ENCODE data around the gene RLN1.
"Not testable (repeated sequence)": the region's sequence is repeated elsewhere in the genome, so short reads cannot be mapped to it uniquely, and the experiment has no call there.

The RLN1 gene

DNA sequence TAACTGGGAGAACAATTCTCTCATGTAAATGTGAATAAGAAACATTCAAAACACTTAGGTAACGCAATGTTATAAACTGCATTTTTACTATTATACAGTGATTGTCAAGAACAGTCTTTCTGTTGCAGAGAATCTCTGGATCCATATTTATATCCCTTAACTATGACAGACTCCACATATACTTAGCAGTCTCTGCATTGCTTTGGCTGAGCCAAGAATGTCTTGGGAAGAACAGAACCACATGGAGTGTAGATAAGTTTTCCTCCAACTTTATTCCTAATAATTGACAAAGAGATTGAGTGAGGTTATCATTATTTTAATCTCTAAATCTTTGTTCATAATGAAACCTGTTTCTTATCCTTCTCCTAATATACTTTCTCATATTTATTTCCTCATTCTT is 15.6 kb upstream of the RLN1 start:
- TF ChIP-seq, protein P1, sequence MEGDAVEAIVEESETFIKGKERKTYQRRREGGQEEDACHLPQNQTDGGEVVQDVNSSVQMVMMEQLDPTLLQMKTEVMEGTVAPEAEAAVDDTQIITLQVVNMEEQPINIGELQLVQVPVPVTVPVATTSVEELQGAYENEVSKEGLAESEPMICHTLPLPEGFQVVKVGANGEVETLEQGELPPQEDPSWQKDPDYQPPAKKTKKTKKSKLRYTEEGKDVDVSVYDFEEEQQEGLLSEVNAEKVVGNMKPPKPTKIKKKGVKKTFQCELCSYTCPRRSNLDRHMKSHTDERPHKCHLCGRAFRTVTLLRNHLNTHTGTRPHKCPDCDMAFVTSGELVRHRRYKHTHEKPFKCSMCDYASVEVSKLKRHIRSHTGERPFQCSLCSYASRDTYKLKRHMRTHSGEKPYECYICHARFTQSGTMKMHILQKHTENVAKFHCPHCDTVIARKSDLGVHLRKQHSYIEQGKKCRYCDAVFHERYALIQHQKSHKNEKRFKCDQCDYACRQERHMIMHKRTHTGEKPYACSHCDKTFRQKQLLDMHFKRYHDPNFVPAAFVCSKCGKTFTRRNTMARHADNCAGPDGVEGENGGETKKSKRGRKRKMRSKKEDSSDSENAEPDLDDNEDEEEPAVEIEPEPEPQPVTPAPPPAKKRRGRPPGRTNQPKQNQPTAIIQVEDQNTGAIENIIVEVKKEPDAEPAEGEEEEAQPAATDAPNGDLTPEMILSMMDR (IDR thresholded peaks at IDR 0.05; ENCODE audit: borderline replicate concordance, control extremely low read depth, extremely low read depth, insufficient read depth, missing control alignments): no peak
- DNase-seq (ENCODE audit: low spot score): no peak
- in situ Hi-C loops (cut with MboI; ENCODE audit: low sequenced_read_pairs, unreplicated experiment): no loop called here

DNA sequence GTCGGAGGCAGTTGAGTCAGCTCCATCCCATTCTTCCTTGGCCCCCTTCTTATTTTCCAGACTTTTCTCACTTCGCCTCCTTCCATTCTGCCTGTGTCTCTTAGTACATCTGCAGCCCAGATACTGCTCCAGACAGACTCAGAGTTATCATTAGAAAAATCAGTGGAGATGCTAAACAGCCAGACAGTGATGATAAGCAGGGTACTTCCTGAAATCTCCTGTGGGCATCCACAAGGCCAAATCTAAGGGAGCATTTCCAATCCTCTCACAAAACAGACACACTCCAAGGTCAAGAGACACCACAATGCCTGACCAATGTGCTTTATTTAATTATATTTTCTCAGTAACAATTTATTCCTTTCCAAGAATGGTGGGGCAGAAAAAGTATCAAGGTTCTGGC is 14.5 kb upstream of the RLN1 start:
- in situ Hi-C loops (cut with MboI; ENCODE audit: low sequenced_read_pairs, unreplicated experiment): no loop called here
- no peak for DNase-seq (ENCODE audit: low spot score)
- TF ChIP-seq, protein P1 (IDR thresholded peaks at IDR 0.05; ENCODE audit: borderline replicate concordance, control extremely low read depth, extremely low read depth, insufficient read depth, missing control alignments): no peak

DNA sequence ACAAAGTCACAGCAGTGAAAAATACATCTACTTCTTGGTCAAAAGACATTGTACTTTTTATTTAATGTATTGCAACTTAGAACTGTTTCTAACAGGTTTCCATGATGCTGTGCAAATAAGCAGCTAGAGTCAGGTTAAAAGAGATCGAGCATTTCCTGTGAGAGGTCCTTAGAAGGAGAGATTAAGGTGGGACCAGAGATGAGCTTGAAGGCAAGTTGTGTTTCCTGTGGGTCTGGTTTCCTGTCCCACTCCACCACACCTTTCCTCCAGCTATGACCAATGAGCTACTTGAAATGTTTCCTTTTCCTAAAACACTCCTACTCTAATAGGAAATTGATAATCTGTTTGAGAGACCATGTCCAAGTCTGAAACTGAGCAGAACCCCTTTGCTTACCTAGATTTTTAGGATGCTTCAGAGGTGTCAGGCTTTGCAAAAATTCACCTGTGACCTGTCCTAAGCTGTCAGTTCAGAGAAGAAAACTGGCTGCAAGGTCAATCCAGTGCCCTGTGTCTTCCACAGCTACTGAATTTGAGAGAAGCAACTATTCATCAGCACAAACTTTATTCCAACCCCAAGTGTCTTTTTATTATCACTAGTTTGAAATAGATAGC is 13.1 kb upstream of the RLN1 start:
- no peak for DNase-seq (ENCODE audit: low spot score)
- in situ Hi-C loops (cut with MboI; ENCODE audit: low sequenced_read_pairs, unreplicated experiment): no loop called here
- TF ChIP-seq, protein P1 (IDR thresholded peaks at IDR 0.05; ENCODE audit: borderline replicate concordance, control extremely low read depth, extremely low read depth, insufficient read depth, missing control alignments): no peak

DNA sequence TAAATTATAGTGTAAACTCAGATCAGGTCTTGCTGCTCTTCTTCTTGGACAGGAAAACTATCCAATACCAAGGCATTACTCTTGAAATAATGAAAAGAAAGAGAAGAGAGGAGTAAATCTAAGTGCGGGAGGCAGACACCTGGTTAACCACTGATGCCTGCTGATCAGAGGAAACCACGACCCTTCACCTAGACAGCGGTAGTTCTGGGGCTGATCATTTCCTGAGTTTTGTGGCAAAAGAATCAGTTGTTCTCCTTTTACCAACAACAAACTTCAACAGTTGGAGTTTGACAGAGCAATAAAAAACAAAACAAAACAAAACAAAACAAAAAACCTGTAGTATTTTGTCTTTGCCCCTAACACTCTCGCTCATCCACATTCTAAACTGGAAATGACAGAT is 3.0 kb downstream of the RLN1 start:
- TF ChIP-seq, protein P1 (IDR thresholded peaks at IDR 0.05; ENCODE audit: borderline replicate concordance, control extremely low read depth, extremely low read depth, insufficient read depth, missing control alignments): no peak
- in situ Hi-C loops (cut with MboI; ENCODE audit: low sequenced_read_pairs, unreplicated experiment): no loop called here
- no peak for DNase-seq (ENCODE audit: low spot score)

DNA sequence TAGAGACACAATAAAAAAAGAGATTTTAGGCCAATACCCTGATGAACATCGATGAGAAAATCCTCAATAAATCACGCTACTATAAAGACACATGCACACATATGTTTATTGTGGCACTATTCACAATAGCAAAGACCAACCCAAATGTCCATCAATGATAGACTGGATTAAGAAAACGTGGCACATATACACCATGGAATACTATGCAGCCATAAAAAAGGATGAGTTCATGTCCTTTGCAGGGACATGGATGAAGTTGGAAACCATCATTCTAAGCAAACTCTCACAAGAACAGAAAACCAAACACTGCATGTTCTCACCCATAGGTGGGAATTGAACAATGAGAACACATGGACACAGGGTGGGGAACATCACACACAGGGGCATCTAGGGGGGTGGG is 8.4 kb downstream of the RLN1 start:
- DNase-seq (ENCODE audit: low spot score); in situ Hi-C loops (cut with MboI; ENCODE audit: low sequenced_read_pairs, unreplicated experiment): not testable (repeated sequence)

DNA sequence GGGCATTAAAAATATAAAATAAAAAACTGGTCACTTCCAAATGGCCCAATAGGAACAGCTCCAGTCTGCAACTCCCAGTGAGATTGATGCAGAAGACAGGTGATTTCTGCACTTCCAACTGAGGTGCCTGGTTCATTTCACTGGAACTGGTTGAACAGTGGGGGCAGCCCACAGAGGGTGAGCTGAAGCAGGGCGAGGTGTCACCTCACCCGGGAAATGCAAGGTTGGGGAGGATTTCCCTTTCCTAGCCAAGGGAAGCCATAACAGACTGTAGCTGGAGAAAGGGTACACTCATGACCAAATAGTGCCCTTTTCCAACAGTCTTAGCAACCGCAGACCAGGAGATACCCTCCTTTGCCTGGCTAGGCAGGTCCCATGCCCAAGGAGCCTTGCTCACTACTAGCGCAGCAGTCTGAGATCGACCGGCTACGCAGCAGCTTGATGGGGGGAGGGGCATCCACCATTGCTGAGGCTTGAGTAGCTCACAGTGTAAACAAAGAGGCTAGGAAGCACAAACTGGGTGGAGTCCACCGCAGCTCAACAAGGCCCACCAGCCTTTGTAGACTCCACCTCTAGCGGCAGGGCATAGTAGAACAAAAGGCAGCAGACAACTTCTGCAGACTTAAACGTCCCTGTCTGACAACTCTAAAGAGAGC is 12.7 kb downstream of the RLN1 start:
- TF ChIP-seq, protein P1 (IDR thresholded peaks at IDR 0.05; ENCODE audit: borderline replicate concordance, control extremely low read depth, extremely low read depth, insufficient read depth, missing control alignments): no peak
- DNase-seq (ENCODE audit: low spot score): no peak
- in situ Hi-C loops (cut with MboI; ENCODE audit: low sequenced_read_pairs, unreplicated experiment): no loop called here

DNA sequence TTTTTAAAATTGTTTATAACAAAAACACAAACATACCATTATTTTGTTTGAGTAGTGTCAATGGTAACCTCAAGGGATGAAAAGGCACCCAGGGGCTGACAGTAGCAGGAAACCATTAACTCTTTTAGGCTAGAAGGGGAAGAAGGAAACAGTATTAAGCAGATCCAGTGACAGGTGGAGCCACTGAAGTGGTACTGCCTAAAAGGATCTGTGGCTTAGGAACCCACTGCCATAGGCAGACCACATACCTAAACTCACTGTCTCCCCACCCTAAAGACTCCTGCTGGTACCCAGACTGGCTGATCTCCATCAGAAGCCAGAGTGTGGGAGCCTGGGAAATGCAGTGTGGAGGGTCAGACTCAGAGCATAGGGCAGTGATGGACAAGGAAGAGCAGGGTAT is 13.5 kb downstream of the RLN1 start:
- DNase-seq (ENCODE audit: low spot score): no peak
- in situ Hi-C loops (cut with MboI; ENCODE audit: low sequenced_read_pairs, unreplicated experiment): no loop called here
- TF ChIP-seq, protein P1 (IDR thresholded peaks at IDR 0.05; ENCODE audit: borderline replicate concordance, control extremely low read depth, extremely low read depth, insufficient read depth, missing control alignments): no peak

DNA sequence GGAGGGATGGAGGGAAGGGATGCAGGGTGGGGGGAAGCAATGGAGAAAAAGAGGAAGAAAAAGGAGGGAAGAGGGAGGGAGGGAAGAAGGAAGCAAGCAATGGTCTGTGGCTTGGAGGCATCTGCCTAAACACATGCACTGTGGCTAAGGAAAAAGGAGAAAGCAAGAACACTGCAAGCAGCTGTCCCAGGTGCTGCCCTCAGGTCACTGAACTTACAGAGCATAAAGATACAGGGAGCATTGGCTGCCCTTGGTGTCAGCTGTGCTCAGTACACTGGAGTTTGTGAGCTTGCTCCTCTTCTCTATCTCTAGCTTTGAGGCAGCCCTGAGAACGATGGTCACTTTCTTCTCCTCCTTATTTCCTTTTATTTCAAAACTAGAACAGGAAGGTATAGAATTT is 18.1 kb downstream of the RLN1 start:
- in situ Hi-C loops (cut with MboI; ENCODE audit: low sequenced_read_pairs, unreplicated experiment); DNase-seq (ENCODE audit: low spot score): not testable (repeated sequence)

Measured in GM13976 (cell line).